Stimulated activated CD4-positive, alpha-beta T cell treated with anti-CD3 and anti-CD28 coated beads, Interleukin-4, amount 100 ng/mL, for 1 hour (primary cell): ENCODE data around the gene SULT1E1.
"Not testable (repeated sequence)": the region's sequence is repeated elsewhere in the genome, so short reads cannot be mapped to it uniquely, and the experiment has no call there.

Experiments
- DNase-seq: peaks from one replicate; pipeline ENCODE4 v3.0.0-alpha.2; 2020

The SULT1E1 gene

DNA sequence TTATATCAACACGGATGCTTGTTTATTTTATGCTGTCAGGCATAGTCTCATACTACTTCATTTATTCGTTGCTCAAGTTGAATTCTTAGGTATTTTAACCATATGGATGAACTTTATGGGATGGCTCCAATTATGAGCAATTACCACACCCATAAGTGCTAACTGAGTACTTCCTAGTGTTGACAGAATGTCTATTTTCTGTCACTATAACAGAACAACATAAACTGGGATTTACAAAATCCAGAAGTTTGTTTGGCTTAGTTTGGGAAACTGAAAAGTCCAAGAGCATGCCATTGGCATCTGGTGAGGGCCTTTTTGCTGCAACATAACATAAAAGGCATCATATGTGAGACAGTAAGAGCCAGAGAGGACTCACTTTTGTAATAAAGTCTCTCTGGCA is 21.0 kb downstream of the SULT1E1 start:
- no peak for DNase-seq

DNA sequence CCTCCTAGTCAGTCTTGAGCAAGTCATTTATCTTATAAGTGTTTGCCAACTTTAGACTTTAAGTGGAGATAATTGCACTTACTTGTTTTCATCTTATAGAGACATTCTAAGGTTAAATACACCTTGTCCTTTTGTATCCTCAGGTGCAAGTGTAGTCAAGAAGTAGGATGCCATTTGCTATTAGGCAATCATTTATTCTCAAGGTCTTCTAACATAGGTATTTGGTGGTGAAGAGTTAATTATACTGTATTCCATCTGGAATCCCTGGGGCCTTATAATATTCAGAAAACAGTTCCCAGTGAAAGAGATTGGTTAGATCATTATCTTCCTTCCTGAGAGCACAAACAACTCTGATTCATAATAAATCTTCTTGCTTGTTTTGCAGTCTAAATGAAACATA is 23.7 kb downstream of the SULT1E1 start:
- DNase-seq: no peak

DNA sequence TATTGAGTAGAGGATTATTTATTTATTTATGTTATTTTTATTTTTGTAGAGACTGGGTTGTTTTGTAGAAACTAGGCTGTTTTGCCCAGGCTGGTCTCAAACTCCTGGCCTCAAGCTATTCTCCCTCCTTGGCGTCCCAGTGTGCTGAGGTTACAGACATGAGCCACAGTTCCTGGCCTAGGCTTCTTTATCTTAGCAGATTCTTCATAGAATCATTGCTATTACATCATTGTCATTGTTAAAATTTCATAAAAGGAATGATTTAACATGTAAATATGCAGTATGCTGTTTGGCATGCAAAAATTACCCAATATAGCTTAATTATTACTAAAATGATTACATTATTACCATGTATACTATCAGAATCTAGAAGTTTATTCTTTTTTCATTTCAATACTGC is 24.2 kb downstream of the SULT1E1 start:
- DNase-seq: no peak

DNA sequence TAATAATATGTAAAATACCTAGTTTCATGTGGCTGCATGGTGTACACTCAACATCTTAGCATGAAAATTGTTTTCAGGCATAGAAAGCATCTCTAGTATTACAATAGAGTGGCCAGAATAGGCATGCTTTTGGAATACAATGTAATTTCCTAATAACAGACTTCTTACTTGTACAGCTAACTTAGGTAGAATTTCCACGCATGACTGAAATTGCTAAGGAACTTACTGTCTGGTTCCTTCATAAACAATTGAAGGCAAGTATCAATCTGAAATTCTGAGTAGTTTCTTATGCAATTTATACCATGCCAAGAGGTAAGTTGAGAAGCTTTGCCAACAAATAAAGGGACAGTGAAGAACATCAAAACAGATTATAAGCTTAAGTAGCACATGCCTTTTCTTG is 26.7 kb downstream of the SULT1E1 start:
- DNase-seq: no peak

DNA sequence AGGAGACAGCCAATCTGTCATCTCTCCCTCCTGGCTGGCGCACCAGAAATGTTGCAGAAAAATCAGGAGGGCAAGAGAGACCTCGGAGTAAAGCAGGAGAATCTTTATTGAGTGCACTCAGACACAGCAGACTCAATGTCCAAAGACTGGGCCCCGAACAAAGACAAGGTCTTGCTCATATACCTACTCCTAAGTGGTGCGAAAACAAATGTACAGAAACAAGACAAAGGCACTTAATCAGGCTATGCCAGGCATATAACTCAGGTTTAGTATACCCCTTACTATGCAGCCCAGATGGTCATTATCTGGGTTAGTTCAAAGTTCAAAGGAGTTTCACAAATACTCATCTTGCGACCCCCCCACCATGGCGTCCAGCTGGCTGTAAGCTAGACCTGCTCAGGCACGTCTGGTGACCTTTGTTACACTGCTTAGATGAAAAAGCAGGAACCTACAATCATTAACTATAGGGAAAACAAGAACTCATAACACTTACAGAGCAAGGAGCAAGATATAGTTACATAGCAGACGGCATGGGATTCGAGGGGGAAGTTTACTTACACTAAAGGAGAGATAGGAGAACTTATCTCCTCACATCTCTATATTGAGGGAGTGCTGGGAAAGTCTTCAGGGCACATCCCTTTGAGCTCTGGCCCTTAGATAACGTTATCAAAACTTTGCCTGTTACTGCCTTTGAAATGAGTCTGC is 27.5 kb downstream of the SULT1E1 start:
- no peak for DNase-seq

DNA sequence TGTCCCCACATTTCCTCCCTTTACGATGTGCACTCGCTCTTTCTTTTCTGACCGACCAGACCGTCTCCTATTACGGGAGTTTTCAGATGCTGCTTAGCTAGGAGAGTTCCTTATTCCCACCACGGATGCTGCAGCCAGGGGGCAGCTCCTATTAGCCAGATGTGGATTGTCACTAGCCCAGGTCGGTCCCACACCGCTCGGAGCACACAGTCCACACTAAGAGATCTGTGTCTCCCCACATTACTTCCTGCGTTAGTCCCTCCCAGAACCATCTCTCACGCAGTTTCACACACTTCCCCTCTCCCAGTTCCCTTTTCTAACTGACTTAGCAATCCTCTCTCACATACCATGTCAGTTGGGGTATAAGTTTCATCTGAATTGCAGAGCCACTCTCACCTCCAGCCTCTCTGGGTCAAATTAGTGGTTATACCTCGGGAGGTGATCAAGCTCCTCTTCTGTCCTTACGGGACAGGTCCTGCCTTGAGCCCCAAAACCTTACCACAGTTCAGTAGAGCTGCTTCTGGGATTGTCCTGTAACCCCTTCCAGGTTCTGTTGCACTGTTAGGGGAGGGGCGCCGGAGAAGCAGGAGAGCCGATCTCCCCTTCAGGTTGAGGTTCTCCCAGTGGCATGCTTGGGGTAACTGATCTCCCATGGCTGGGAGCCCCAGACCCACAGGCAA is 28.2 kb downstream of the SULT1E1 start:
- no peak for DNase-seq

DNA sequence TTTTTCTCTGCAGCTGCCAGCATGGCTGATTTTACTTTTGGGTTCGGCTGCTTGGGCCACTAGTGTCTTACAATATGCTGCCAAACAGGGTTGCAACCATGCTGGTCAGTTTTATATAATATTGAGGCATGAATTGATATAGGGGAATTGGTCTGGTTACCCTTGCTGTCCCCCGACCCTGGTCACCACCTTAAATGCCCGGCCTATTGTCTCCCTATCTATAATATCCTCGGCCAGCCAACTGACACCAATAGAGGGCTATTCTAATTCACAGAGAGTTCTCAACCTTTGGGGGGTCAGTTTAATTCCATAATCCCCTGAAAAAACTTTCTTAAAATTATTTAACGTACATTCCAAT is 28.7 kb downstream of the SULT1E1 start:
- no peak for DNase-seq

DNA sequence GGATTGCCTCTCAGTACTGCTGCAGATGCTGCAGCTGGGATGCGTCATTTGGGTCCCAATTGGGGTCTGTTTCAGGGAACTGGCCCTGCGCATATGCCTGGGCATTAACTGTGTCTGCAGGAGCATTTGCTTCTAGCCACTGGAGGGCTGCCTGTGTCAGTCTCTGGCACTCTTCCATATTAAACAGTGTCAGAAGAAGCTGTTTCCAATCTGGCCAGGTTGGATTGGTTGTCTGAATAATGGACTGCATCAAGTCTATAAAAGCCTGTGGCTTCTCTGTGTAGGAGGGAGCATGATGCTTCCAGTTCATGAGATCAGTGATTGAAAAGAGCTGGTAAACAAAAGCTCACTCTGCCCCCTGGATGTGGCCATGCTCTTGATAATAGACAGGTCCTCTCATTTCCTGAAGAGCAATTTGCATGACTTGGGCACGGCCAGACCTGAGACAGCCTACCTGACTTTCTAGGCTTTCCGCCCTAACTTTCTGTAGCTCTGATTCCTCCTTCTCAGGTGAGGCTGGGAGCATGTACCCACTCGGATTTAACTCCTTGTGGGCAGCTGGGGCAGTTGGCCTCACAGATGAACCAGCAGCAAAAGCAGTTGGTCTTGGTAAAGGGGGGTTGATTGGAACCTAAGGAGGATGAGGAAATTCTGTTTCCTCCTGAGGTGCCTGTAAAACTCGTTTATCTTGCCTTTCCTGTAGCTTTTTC is 29.2 kb downstream of the SULT1E1 start:
- DNase-seq: no peak

DNA sequence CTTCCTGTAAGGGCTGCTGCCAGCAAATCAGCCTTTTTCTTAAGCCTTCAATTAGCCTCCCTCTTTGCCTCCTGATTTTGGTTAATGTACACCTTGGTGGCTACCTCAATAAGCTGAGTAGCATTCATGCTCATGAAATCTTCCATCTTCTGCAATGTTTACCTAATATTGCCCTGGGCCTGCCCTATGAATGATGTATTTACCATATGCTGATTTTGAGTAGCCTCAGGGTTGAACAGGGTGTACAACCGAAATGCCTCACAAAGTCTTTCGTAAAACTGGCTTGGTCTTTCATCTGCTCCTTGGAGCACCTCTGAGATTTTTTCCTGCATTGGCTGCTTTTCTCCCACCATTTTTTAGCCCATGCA is 29.8 kb downstream of the SULT1E1 start:
- DNase-seq: no peak

DNA sequence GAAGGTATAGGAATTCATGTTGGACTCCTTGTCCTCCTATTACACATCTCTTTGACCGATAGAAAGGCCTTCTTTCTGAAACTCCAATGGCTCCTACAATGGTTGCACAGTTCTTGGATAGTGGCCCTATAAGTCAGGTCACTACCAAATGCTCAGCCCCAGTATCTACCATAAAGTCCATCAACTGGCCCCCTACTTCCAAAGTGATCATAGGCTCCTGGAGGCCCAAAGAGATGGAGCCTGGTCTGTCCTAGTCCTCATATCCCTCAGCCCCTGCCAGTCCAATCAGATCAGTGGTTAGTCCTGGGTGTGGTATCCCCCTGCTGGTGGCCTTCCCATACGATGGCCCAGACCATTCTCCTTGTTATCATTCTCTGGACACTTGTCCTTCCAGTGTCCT is 30.3 kb downstream of the SULT1E1 start:
- DNase-seq: no peak

DNA sequence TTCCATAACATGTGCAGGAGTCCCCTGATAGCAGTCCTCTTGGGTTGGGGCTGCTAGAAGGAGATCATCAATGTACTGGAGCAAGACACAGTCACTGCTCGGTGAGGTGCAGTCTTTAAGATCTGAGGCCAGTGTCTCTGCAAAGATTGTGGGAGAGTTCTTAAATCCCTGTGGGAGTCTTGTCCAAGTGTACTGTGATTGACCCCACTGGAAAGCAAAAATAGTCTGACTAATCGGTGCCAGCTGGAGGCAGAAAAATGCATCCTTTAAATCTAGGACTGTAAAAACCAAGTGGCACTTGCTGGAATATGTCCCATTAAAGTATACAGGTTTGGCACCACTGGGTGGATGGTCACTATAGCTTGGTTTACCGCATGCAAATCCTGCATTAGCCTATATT is 31.1 kb downstream of the SULT1E1 start:
- no peak for DNase-seq

DNA sequence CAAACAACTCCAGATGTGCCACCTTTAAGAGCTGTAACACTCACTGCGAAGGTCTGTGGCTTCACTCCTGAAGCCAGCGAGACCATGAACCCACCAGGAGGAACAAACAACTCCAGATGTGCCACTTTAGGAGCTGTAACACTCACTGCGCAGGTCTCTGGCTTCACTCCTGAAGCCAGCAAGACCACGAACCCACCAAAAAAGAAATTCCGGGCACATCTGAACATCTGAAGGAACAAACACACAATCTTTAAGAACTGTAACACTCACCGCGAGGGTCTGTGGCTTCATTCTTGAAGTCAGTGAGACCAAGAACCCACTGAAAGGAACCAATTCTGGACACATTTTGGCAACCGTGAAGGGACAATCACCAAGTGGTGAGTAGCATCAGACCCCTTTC is 34.9 kb downstream of the SULT1E1 start:
- DNase-seq: not testable (repeated sequence)

DNA sequence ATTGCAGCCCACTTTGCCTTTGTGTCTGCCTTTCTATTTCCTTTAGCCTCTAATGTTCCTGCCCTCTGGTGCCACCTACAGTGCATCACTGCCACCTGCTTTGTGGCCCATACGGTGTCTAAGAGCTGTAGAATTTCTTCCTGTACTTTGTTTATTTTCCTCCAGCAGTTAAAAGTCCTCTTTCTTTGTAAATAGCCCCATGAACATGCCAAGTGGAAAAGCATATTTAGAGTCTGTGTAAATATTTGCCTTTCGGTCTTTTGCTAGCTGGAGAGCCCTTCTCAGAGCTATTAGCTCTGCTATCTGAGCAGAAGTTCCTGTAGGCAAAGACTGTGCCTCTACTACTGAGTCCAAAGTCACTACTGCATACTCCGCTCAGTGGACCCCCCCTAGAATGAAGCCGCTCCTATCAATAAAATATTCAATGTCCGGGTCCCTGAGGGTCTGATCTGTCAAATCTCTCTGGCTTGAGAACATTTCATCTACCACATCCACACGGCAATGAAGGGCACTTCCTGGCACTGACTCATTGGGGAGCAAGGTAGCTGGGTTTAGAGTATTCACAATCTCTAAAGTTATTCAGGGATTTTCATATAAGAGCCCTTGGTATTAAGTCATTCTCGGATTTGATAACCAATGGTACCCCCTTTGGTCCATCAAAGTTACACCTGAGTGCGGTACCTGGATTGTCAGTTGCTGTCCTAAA is 36.3 kb downstream of the SULT1E1 start:
- peak; percentile 46 for DNase-seq

DNA sequence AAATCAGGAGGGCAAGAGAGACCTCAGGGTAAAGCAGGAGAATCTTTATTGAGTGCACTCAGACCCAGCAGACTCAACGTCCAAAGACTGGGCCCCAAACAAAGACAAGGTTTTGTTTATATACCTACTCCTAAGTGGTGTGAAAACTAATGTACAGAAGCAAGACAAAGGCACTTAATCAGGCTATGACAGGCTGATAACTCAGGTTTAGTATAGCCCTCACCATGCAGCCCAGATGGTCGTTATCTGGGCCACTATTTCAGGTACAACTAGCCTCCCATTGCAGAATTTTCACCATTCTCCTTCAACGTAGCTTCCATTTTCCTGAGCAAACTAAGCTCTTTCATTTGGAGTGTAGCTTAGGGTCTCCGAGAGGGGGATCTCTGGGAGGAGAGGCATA is 36.9 kb downstream of the SULT1E1 start:
- no peak for DNase-seq

DNA sequence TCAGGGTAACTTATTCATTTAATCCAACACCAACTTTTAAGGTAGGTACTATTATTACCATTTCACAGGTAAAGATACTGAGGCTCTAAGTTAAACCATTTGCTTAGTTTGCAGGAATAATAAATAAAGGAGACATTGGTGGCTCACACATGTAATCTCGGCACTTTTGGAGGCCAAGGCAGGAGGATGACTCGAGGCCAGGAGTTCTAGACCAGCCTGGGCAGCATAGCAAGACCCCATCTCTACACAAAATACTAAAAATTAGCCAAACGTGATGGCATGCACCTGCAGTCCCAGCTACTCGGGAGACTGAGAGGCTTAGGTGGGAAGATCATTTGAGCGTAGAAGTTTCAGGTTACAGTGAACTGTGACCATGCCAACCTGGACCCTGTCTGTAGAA is 37.7 kb downstream of the SULT1E1 start:
- no peak for DNase-seq

DNA sequence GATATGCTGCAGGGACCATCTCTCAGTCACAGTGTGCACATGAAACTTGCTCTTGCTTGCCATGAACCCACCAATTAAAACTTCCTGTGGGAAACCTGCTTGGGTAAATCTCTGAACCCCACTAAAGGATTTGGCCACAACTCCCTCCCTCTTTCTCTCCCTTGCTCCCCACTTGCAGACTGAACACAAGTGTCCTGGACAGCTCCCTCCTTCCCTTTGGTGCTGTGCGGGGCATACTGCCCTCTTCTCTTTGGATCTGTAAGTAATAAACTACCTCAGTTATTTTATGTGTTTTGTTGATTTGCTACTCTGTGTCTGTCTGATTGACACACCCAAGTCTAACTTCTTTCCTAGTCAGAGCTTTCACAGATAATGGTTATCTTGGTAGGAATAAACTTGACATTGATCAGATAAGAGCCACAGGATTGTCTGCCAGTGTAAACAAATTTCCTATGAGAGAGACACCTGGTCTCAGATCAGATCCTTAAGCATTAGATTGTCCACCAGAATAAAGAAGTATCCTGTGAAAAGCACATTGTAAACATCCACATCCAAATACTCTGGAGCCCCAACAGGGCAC is 41.8 kb downstream of the SULT1E1 start:
- no peak for DNase-seq

DNA sequence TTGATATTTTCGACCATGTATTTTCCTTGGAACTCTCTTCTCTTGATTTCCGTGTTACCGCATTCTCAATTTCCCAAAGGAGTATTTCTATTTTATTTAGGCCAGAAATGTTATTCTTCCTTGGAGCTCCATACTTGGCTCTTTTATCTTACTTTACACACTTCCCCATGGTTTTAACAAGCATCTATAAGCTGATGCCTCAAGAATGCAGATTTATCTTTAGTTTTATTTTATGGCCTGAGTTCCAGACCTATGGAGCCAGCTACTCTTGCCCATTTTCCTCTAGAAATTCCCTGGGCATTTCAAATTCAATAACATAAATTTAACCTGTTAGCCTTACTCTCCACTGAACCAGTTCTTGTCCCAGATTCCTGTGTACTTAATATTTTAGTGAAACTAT is 43.7 kb downstream of the SULT1E1 start:
- no peak for DNase-seq

DNA sequence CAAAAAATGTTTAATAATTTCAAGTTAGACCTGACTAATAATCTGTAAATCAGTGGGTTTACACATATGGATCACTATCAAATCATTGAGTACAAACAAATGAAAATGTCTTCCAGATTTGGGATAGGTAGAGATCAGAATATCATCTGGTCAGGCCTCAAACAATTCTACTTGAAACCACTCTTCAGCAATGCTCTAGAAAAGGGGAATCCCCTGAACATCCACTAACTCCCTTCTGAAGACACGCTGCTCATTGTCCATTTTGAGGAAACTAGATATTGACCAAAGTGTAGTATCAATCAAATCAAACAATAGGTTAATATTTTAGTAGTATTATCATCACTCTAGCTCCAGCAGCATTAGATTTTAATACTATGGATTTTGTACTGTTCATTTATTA is 46.3 kb downstream of the SULT1E1 start:
- DNase-seq: no peak

DNA sequence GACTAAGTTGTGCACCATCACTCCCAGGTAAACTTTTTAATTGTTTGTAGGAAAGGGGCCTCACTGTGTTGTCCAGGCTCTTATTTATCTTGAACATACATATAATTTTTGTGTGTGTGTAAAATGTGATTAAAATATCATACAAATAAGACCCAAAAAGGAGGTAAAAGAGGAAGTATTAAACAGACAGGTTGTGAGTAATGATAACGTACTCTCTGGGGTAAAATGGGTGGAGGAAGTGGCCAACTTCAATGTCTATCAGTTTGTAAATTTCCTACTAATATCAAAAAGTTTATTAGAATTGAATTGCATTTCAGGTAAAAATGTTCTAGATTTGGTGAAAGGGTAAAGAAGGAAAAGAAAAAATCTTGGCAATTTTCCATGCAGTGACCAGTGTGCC is 48.8 kb downstream of the SULT1E1 start:
- DNase-seq: no peak

DNA sequence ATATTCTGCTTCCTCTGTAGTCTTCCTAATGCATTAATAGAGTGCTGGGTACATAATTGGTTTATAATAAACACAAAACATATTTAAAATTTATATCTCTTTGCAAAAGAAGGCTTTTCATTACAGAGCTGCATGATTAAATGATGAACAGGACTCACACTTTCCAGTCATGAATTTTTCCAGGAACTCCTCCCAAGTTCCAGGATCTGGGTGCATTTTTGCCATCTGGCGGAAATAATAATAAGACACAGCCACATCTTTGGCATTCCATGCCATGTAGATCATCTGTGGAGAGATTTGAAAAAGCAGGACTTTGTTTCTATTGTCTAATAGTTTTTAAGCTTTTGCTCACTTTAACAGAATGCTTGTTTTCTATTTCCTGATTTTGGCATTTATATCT is 59.3 kb downstream of the SULT1E1 start:
- DNase-seq: no peak

DNA sequence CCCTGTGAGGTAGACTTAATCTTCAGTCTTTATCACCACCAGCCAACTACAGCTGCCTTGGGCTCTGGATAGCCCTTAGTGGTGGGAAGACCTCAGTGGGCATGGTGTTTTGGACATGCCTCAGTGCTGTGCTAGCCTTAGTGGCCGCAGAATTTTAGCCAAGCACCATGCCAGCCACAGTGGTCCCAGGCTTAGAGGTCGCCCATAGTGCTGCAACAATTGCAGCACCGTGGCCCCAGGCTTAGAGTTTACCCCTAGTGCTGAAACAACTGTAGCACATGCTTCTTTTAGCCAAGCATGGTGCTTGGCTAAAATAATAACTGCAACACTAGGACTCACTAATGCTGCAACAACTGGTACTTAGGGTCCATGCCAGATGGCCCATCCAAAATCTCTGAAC is 60.6 kb downstream of the SULT1E1 start:
- DNase-seq: no peak

DNA sequence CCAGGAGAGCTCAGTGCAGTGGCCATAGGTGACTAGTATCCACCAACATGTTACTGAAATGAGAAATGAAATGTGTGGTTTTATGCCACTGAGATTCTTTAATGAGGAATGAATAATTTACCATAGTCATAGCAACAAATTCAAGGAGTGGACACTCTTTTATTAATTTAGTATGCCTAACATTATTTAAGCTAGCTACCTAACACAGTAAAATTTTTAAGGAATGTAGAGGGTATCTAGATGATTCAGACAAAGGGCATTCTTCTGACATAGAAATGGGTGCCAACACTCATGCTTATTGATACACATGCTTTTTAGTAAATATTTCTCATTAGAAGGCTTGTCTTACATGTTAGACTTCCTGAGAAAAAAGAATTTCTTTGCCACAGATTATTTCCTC is 66.2 kb downstream of the SULT1E1 start:
- no peak for DNase-seq
